HepG2 (cell line): ENCODE data around the gene GARIN1A. TPM values are rescaled to one million over a fixed set of nuclear protein-coding genes. Genes with fewer than 3 reads are reported as not detected.
"Not testable (repeated sequence)": the region's sequence is repeated elsewhere in the genome, so short reads cannot be mapped to it uniquely, and the experiment has no call there.

Experiments used
- ATAC-seq: fragments of 200-7000 bp; cut with Tn5 transposase; 3 replicates; pipeline ENCODE4 v1.9.1; 2020; ENCODE audit warnings: mild to moderate bottlenecking, moderate library complexity
- Bru-seq: library from RNA; stranded (reverse); fragments of 400-500 nt; gene quantifications from one replicate; lab custom pipeline; 2021; lab: Mats Ljungman, UMichigan
- BruChase-seq, 2 experiments: library from RNA; stranded (reverse); fragments of 400-500 nt; gene quantifications; one replicate each; lab custom pipeline; 2021; lab: Mats Ljungman, UMichigan
- BruUV-seq: library from RNA; stranded (reverse); fragments of 400-500 nt; replicated peaks from 2 replicates; lab custom pipeline; 2021; lab: Mats Ljungman, UMichigan
- CTCF ChIA-PET: fragments of 300-600 bp; formaldehyde crosslinking; extraction: SDS; loops from one replicate; lab custom pipeline; 2021; ENCODE audit warnings: low total read pairs, inconsistent platforms, low intra/inter-chr PET ratio; lab: Yijun Ruan, JAX
- POLR2A ChIA-PET: fragments of 350-600 bp; sonication (Branson Sonifier 250); formaldehyde crosslinking; loops from one replicate; lab custom pipeline; 2020; ENCODE audit warnings: antibody characterized with exemption, inconsistent platforms; lab: Yijun Ruan, JAX
- DNase-seq: peaks from one replicate; pipeline ENCODE4 v3.0.0-alpha.2; 2015; ENCODE audit warnings: low spot score
- FAIRE-seq: peaks from 3 replicates; lab custom pipeline; 2011; peaks lifted over from hg19 to GRCh38; lab: Jason Lieb, UNC
- H2AFZ ChIP-seq: one replicate; pipeline ENCODE4 v1.6.1; 2011; ENCODE audit warnings: low read length, inconsistent platforms
- H3K27ac ChIP-seq: fragments of 300-600 bp; 3 replicates; pipeline ENCODE4 v1.8.0; 2011; ENCODE audit warnings: mixed run types, mild to moderate bottlenecking, mixed read lengths, low read length, inconsistent platforms; ENCODE audit not compliant: insufficient read depth; ENCODE audit errors: extremely low read length
- H3K27me3 ChIP-seq, 2 experiments: fragments of 200-600 bp in 1 of 2; 2 replicates in 1 of 2; 3 replicates in 1 of 2; pipeline versions ENCODE4 v1.6.0 to v1.8.0; 2011; ENCODE audit warnings: low read length in 2 of 2, mild to moderate bottlenecking in 2 of 2, moderate library complexity in 2 of 2, inconsistent platforms in 1 of 2; ENCODE audit not compliant: insufficient read depth in 2 of 2, control insufficient read depth in 1 of 2
- H3K36me3 ChIP-seq, 2 experiments: fragments of 200-600 bp in 1 of 2; replicated peaks in 1 of 2; 2 replicates in 1 of 2; 3 replicates in 1 of 2; pipeline versions ENCODE4 v1.5.1 to v1.8.0; 2011; ENCODE audit warnings: low read length in 2 of 2, inconsistent platforms in 1 of 2; ENCODE audit not compliant: insufficient read depth in 2 of 2, control insufficient read depth in 1 of 2
- H3K4me1 ChIP-seq: 2 replicates; pipeline ENCODE4 v1.5.1; 2012; ENCODE audit warnings: low read length, inconsistent platforms; ENCODE audit not compliant: insufficient read depth
- H3K4me2 ChIP-seq: 2 replicates; pipeline ENCODE4 v1.6.0; 2011; ENCODE audit warnings: low read depth, low read length, inconsistent platforms
- H3K4me3 ChIP-seq, 3 experiments: fragments of 200-600 bp in 1 of 3; sonication (generic), shearing (Covaris generic) in 1 of 3; replicated peaks in 1 of 3; 2 replicates each; pipeline ENCODE4 v1.5.1; 2011 to 2016; ENCODE audit warnings: low read length in 3 of 3, inconsistent platforms in 2 of 3, low read depth in 2 of 3, mild to moderate bottlenecking in 2 of 3, control low read depth in 1 of 3, mixed read lengths in 1 of 3; ENCODE audit not compliant: insufficient read depth in 1 of 3
- H3K79me2 ChIP-seq: one replicate; pipeline ENCODE4 v1.6.1; 2011; ENCODE audit warnings: low read length, inconsistent platforms; ENCODE audit not compliant: insufficient read depth
- H3K9ac ChIP-seq: 2 replicates; pipeline ENCODE4 v1.6.0; 2011; ENCODE audit warnings: mild to moderate bottlenecking, low read depth, low read length, inconsistent platforms; ENCODE audit not compliant: insufficient read depth
- H3K9me3 ChIP-seq: 2 replicates; pipeline ENCODE4 v1.5.1; 2012; ENCODE audit warnings: mild to moderate bottlenecking, low read length
- H4K20me1 ChIP-seq: 2 replicates; pipeline ENCODE4 v1.6.0; 2011; ENCODE audit warnings: inconsistent platforms, mild to moderate bottlenecking, low read length, moderate library complexity; ENCODE audit not compliant: insufficient read depth
- AHR ChIP-seq: IDR thresholded peaks from 2 replicates; pipeline ENCODE4 v1.6.1; 2018; ENCODE audit warnings: missing genetic modification reagents, missing compliant biosample characterization
- FOXA3 ChIP-seq: IDR thresholded peaks from 2 replicates; pipeline ENCODE4 v1.6.1; 2016; ENCODE audit warnings: missing genetic modification reagents, missing compliant biosample characterization
- ZIK1 ChIP-seq: sonication (generic); formaldehyde crosslinking; IDR thresholded peaks from 2 replicates; pipeline ENCODE4 v1.5.0; 2020; ENCODE audit warnings: mild to moderate bottlenecking, low read depth, missing genetic modification reagents, borderline replicate concordance
- whole genome bisulfite sequencing: methylation state at CpG from one replicate; pipeline ENCODE4 v1.1.6; 2017; ENCODE audit warnings: low lambda C conversion rate; 5-methylcytosine and 5-hydroxymethylcytosine counted together
- in situ Hi-C: cut with HindIII; loops from 2 replicates; pipeline ENCODE4 v1.10.0; 2017; ENCODE audit warnings: low pct_unique_long_range_greater_than_20kb; ENCODE audit not compliant: extremely low pct_ligation_motif_present
- intact Hi-C: fragments of 100-400 bp; cut with micrococcal nuclease; formaldehyde crosslinking; loops from one replicate; pipeline ENCODE4 v1.10.0; 2022; ENCODE audit not compliant: unreplicated experiment
- long read RNA-seq, 2 experiments: library from RNA in 1 of 2; library from polyadenylated mRNA in 1 of 2; stranded (forward) in 1 of 2; unstranded in 1 of 2; transcript quantifications; one replicate each; pipeline ENCODE4 v2.0.0, GENCODE V29; 2019 to 2022
- polyA minus RNA-seq, 3 experiments: library from RNA; depleted of rRNA, polyadenylated mRNA; stranded (reverse); fragments of >200 nt; gene quantifications; 2 replicates each; pipeline ENCODE4 v1.2.3, GENCODE V29; 2011; ENCODE audit warnings: low replicate concordance in 1 of 3
- polyA plus RNA-seq, 8 experiments: library from polyadenylated mRNA; depleted of rRNA in 3 of 8; stranded (reverse) in 7 of 8; unstranded in 1 of 8; fragments of >200 nt; fragmentation: Illumina TruSeq in 4 of 8; extraction: Trizol in 4 of 8; gene quantifications; 2 replicates each; pipeline versions ENCODE4 v1.2.1 to v1.2.3, GENCODE V29; 2011 to 2016; ENCODE audit warnings: low read depth in 4 of 8, missing spikeins in 1 of 8, mixed read lengths in 1 of 8; ENCODE audit not compliant: insufficient read depth in 1 of 8
- total RNA-seq, 5 experiments: library from RNA; depleted of rRNA; stranded (reverse); fragments of >200 nt; fragmentation: Illumina TruSeq; extraction: Trizol; gene quantifications; 2 replicates each; pipeline ENCODE4 v1.2.3, GENCODE V29; 2016; ENCODE audit warnings: low read depth in 1 of 5

Gene GARIN1A
- total RNA-seq (2016; rRNA removed; fragmentation: Illumina TruSeq; extraction: Trizol): not detected in 2 replicates
- not detected in 2 replicates for total RNA-seq (2016; cell fraction: cytosol; rRNA removed; fragmentation: Illumina TruSeq; extraction: Trizol; ENCODE audit: low read depth)
- not detected in 2 replicates for total RNA-seq (2016; cell fraction: insoluble cytoplasmic fraction; rRNA removed; fragmentation: Illumina TruSeq; extraction: Trizol)
- total RNA-seq (2016; cell fraction: membrane; rRNA removed; fragmentation: Illumina TruSeq; extraction: Trizol): not detected in 2 replicates
- total RNA-seq (2016; cell fraction: nucleus; rRNA removed; fragmentation: Illumina TruSeq; extraction: Trizol): not detected in 2 replicates
- polyA plus RNA-seq (2011; rRNA removed): 0.09 and 0.12 TPM in 2 replicates
- polyA plus RNA-seq (2011; cell fraction: cytosol; rRNA removed): 0.05 TPM in 1 of 2 replicates, not detected in the other
- 0.21 and 0.40 TPM in 2 replicates for polyA plus RNA-seq (2011; cell fraction: nucleus; rRNA removed)
- polyA plus RNA-seq (2012): 0.04 TPM in 1 of 2 replicates, not detected in the other
- polyA plus RNA-seq (2016; cell fraction: cytosol; fragmentation: Illumina TruSeq; extraction: Trizol; ENCODE audit: low read depth): not detected in 2 replicates
- polyA plus RNA-seq (2016; cell fraction: insoluble cytoplasmic fraction; fragmentation: Illumina TruSeq; extraction: Trizol; ENCODE audit: low read depth): not detected in 2 replicates
- not detected in 2 replicates for polyA plus RNA-seq (2016; cell fraction: membrane; fragmentation: Illumina TruSeq; extraction: Trizol; ENCODE audit: low read depth)
- 0.68 and 0.77 TPM in 2 replicates for polyA plus RNA-seq (2016; cell fraction: nucleus; fragmentation: Illumina TruSeq; extraction: Trizol; ENCODE audit: insufficient read depth, low read depth)
- polyA minus RNA-seq (2011; rRNA and poly(A)+ RNA removed; ENCODE audit: low replicate concordance): 0.04 and 0.54 TPM in 2 replicates
- not detected in 2 replicates for polyA minus RNA-seq (2011; cell fraction: cytosol; rRNA and poly(A)+ RNA removed)
- polyA minus RNA-seq (2011; cell fraction: nucleus; rRNA and poly(A)+ RNA removed): 0.25 and 0.26 TPM in 2 replicates
- percentile 29 among the genes with signal in this experiment for Bru-seq, nascent RNA
- BruChase-seq, experiment 1, labeled RNA remaining after a 6-hour chase: percentile 51 among the genes with signal in this experiment
- percentile 43 among the genes with signal in this experiment for BruChase-seq, experiment 2, labeled RNA remaining after a 2-hour chase
- long read RNA-seq, experiment 1: 0 reads
- long read RNA-seq, experiment 2, partial matches to known transcripts: 0 of 2 reads
- long read RNA-seq, experiment 2, other reads (novel, unspliced or antisense): 2 of 2 reads

- no peak for DNase-seq
- intact Hi-C loops: no loop called here
- Histone ChIP-seq H3K27me3 (no peaks in the 10 kb centered on the region; a peak in 1 of 5 replicates), H3K36me3 (no peaks in the 10 kb centered on the region), H3K4me3 (no peak within 1 kb of the TSS), H4K20me1 (no peaks in the 10 kb centered on the region), H3K9me3 (no peaks in the 10 kb centered on the region), H3K4me2 (peak within 1 kb of the TSS; percentile 51), H3K79me2 (no peaks in the 10 kb centered on the region), H3K9ac (no peak within 1 kb of the TSS), H3K27ac (no peak within 1 kb of the TSS), H2AFZ (no peak within 1 kb of the TSS), H3K4me1 (peaks cover 6% of the 10 kb centered on the region)
- TF ChIP-seq ZIK1 (CRISPR knock-in tag): no peak
- TF ChIP-seq FOXA3 (CRISPR knock-in tag): no peak
- TF ChIP-seq AHR (CRISPR knock-in tag): no peak
- CTCF ChIA-PET: no interaction called here
- POLR2A ChIA-PET: no interaction called here
- BruUV-seq: no TSS peak
- WGBS: 73% methylated on average over 3 of the region's 4 CpGs
- in situ Hi-C loops: no loop called here
- no peak for ATAC-seq
- no peak for FAIRE-seq
Observed at GRCh38 chr7:128671992-128672391, at the start of gene GARIN1A. GARIN1A (plus strand) TSS chr7:128672292; CDS start chr7:128672398, 106 bp downstream.

- DNase-seq, POLR2A ChIA-PET, in situ Hi-C loops, H2AFZ ChIP-seq, H3K4me3 ChIP-seq, H4K20me1 ChIP-seq, H3K27me3 ChIP-seq, H3K4me1 ChIP-seq, intact Hi-C loops, H3K79me2 ChIP-seq, H3K4me2 ChIP-seq, H3K9me3 ChIP-seq, H3K9ac ChIP-seq, BruUV-seq, H3K27ac ChIP-seq, CTCF ChIA-PET, H3K36me3 ChIP-seq, FAIRE-seq, ATAC-seq: not testable (repeated sequence)
- WGBS: 96% methylated on average over 2 of the region's 2 CpGs
Observed at GRCh38 chr7:128627124-128627523, 45.0 kb upstream of the GARIN1A start.
